Measurements from ENCODE around the gene DACT3. TPM values are rescaled to one million over a fixed set of nuclear protein-coding genes. Genes with fewer than 3 reads are reported as not detected.

Gene DACT3
- total RNA-seq, 1 experiment from 2014 or later = 1.9 TPM

- Histone ChIP-seq H3K4me1 (ENCODE audit: insufficient read depth, low read length) (peaks cover 9% of the 10 kb centered on the region; the same call in 1 of the 2 replicates), H3K9me2 (replicated peaks; ENCODE audit: low read length) (no peaks in the 10 kb centered on the region), H3K36me3 (ENCODE audit: low read depth, low read length) (no peaks in the 10 kb centered on the region), H2AFZ (ENCODE audit: low read length) (no peak overlapping the region), H3K4me2 (ENCODE audit: low read length) (no peak overlapping the region), H3K79me2 (ENCODE audit: low read length) (no peaks in the 10 kb centered on the region), H3K27me3 (ENCODE audit: low read length) (no peaks in the 10 kb centered on the region), H3K9me3 (ENCODE audit: low read length) (no peaks in the 10 kb centered on the region), H3K9ac (ENCODE audit: low read length) (no peak overlapping the region), H3F3A (ENCODE audit: low read length, unreplicated experiment) (no peaks in the 10 kb centered on the region), H3K4me3 (ENCODE audit: low read length) (no peak overlapping the region), H4K20me1 (ENCODE audit: low read length) (no peaks in the 10 kb centered on the region), H3K27ac (ENCODE audit: low read length) (no peak overlapping the region)
- no peak for DNase-seq
- CTCF ChIA-PET = no interaction called here
- BruUV-seq (replicated peaks) = no TSS peak
- intact Hi-C loops (cut with micrococcal nuclease) = no loop called here
- ATAC-seq = no peak
- POLR2A ChIA-PET (ENCODE audit: unreplicated experiment) = no interaction called here
- no peak for TF ChIP-seq CTCF (conservative IDR thresholded peaks at IDR 0.05; ENCODE audit: low read depth, low read length)
- no peak for TF ChIP-seq EZH2phosphoT487 (IDR thresholded peaks at IDR 0.05; ENCODE audit: borderline replicate concordance, low read length)
- TF ChIP-seq EZH2 (IDR thresholded peaks at IDR 0.05; ENCODE audit: low read length, unreplicated experiment) = no peak
Measured at GRCh38 chr19:46640656-46641055, 20.3 kb downstream of the DACT3 start.

GRCh38 chr19:46639358-46640182 lies 21.4 kb downstream of the DACT3 start:
- peak; percentile 18; the same call in 1 of the 2 replicates for ATAC-seq
- CTCF ChIA-PET = interaction anchor here (0.5 kb wide), 1 partner anchor 296 kb away, joined by 14 read pairs; no protein-coding TSS in a partner anchor
- POLR2A ChIA-PET (ENCODE audit: unreplicated experiment) = no interaction called here

More at GRCh38 chr19:46639358-46640182, 21.4 kb downstream of the DACT3 start:
- Histone ChIP-seq H3K27ac (ENCODE audit: low read length) (no peak overlapping the region), H4K20me1 (ENCODE audit: low read length) (no peaks in the 10 kb centered on the region), H2AFZ (ENCODE audit: low read length) (peak overlapping the region; percentile 96), H3K27me3 (ENCODE audit: low read length) (no peaks in the 10 kb centered on the region), H3K9ac (ENCODE audit: low read length) (no peak overlapping the region; the same call in 1 of the 2 replicates), H3F3A (ENCODE audit: low read length, unreplicated experiment) (no peaks in the 10 kb centered on the region), H3K4me3 (ENCODE audit: low read length) (peak overlapping the region; percentile 75), H3K9me2 (replicated peaks; ENCODE audit: low read length) (no peaks in the 10 kb centered on the region), H3K9me3 (ENCODE audit: low read length) (no peaks in the 10 kb centered on the region), H3K79me2 (ENCODE audit: low read length) (no peaks in the 10 kb centered on the region), H3K4me2 (ENCODE audit: low read length) (peak overlapping the region; percentile 97), H3K4me1 (ENCODE audit: insufficient read depth, low read length) (peaks cover 9% of the 10 kb centered on the region; the same call in 1 of the 2 replicates), H3K36me3 (ENCODE audit: low read depth, low read length) (no peaks in the 10 kb centered on the region)
- TF ChIP-seq CTCF (conservative IDR thresholded peaks at IDR 0.05; ENCODE audit: low read depth, low read length) (no peak), EZH2phosphoT487 (IDR thresholded peaks at IDR 0.05; ENCODE audit: borderline replicate concordance, low read length) (no peak), EZH2 (IDR thresholded peaks at IDR 0.05; ENCODE audit: low read length, unreplicated experiment) (no peak)
- BruUV-seq (replicated peaks) = no TSS peak
- DNase-seq = no peak
- intact Hi-C loops (cut with micrococcal nuclease) = no loop called here
